Measurements from ENCODE around the gene PRIMA1.
A peak's percentile ranks its signal among the peaks of the same experiment; 100 is the strongest.

The PRIMA1 gene

GRCh38 chr14:93741556-93742230 lies 46.6 kb downstream of the PRIMA1 start:
- no peak for DNase-seq (ENCODE audit: low read depth)
- H3K4me3 ChIP-seq (ENCODE audit: low read length), result no peak overlapping the region
- TF ChIP-seq CTCF (conservative IDR thresholded peaks at IDR 0.05; ENCODE audit: low read length), result no peak

- no peak for DNase-seq (ENCODE audit: low read depth)
- no peak for TF ChIP-seq CTCF (conservative IDR thresholded peaks at IDR 0.05; ENCODE audit: low read length)
- no peak overlapping the region for H3K4me3 ChIP-seq (ENCODE audit: low read length)
Observed at GRCh38 chr14:93737634-93738033, 50.7 kb downstream of the PRIMA1 start.

GRCh38 chr14:93736378-93737014 lies 51.8 kb downstream of the PRIMA1 start:
- H3K4me3 ChIP-seq (ENCODE audit: low read length), result no peak overlapping the region
- TF ChIP-seq CTCF (conservative IDR thresholded peaks at IDR 0.05; ENCODE audit: low read length), result 0 out of 2 replicates have a peak, but pooled peaks have one; percentile 1
- DNase-seq (ENCODE audit: low read depth), result no peak

GRCh38 chr14:93735206-93735605 lies 53.1 kb downstream of the PRIMA1 start:
- H3K4me3 ChIP-seq (ENCODE audit: low read length), result no peak overlapping the region
- no peak for DNase-seq (ENCODE audit: low read depth)
- TF ChIP-seq CTCF (conservative IDR thresholded peaks at IDR 0.05; ENCODE audit: low read length), result no peak

- no peak for TF ChIP-seq CTCF (conservative IDR thresholded peaks at IDR 0.05; ENCODE audit: low read length)
- H3K4me3 ChIP-seq (ENCODE audit: low read length), result no peak overlapping the region
- DNase-seq (ENCODE audit: low read depth), result no peak
Observed at GRCh38 chr14:93734086-93734822, 54.0 kb downstream of the PRIMA1 start.

GRCh38 chr14:93733631-93734030 lies 54.7 kb downstream of the PRIMA1 start:
- TF ChIP-seq CTCF (conservative IDR thresholded peaks at IDR 0.05; ENCODE audit: low read length), result no peak
- no peak overlapping the region for H3K4me3 ChIP-seq (ENCODE audit: low read length)
- no peak for DNase-seq (ENCODE audit: low read depth)
